Measurements from ENCODE around the gene NR5A2. TPM values are rescaled to one million over a fixed set of nuclear protein-coding genes. Genes with fewer than 3 reads are reported as not detected.

Gene NR5A2
- polyA plus RNA-seq, 1 donor (not counting 4 experiments of a cell fraction or from before 2014, with no cell fraction given): 0.05 TPM

- no peaks in the 10 kb centered on the region for H4K20me1 ChIP-seq (ENCODE audit: control insufficient read depth, extremely low read depth, insufficient read depth, low read length)
- FAIRE-seq (no peak), DNase-seq (ENCODE audit: low read depth, low spot score) (no peak)
- H3K79me2 ChIP-seq (ENCODE audit: control insufficient read depth, insufficient read depth, low read length): no peaks in the 10 kb centered on the region
- H3K4me2 ChIP-seq (ENCODE audit: control insufficient read depth, extremely low read depth, insufficient read depth, low read depth, low read length): no peak overlapping the region
- no peaks in the 10 kb centered on the region for H3K9me3 ChIP-seq (ENCODE audit: control insufficient read depth, low read depth, low read length)
- H3K4me3 ChIP-seq (ENCODE audit: control insufficient read depth in 2 of 3, extremely low read depth in 1 of 3, insufficient read depth in 2 of 3, low read depth in 1 of 3, low read length in 3 of 3): no peak overlapping the region
- TF ChIP-seq CTCF (optimal IDR thresholded peaks at IDR 0.05 in 1 of 3, IDR thresholded peaks at IDR 0.05 in 1 of 3, conservative IDR thresholded peaks at IDR 0.05 in 1 of 3; ENCODE audit: extremely low read depth in 1 of 3, insufficient read depth in 2 of 3, low read length in 3 of 3) (no peak), EZH2 (IDR thresholded peaks at IDR 0.05; ENCODE audit: low read length) (no peak)
- H2AFZ ChIP-seq (ENCODE audit: control insufficient read depth, low read length): no peak overlapping the region
- H3K9ac ChIP-seq (ENCODE audit: control insufficient read depth, extremely low read depth, insufficient read depth, low read length): no peak overlapping the region
- H3K27ac ChIP-seq (ENCODE audit: control insufficient read depth, insufficient read depth, low read length): no peak overlapping the region
- peaks cover 4% of the 10 kb centered on the region for H3K4me1 ChIP-seq (ENCODE audit: control insufficient read depth, extremely low read depth, insufficient read depth, low read length)
- H3K27me3 ChIP-seq (ENCODE audit: control insufficient read depth, extremely low read depth, insufficient read depth, low read length): no peaks in the 10 kb centered on the region
- dilution Hi-C loops (cut with MboI; ENCODE audit: extremely low pct_ligation_motif_present, low sequenced_read_pairs): no loop called here
- H3K9me1 ChIP-seq (ENCODE audit: control insufficient read depth, extremely low read depth, insufficient read depth, low read length): no peaks in the 10 kb centered on the region
- no peaks in the 10 kb centered on the region for H3K36me3 ChIP-seq (ENCODE audit: control insufficient read depth in 2 of 2, extremely low read depth in 1 of 2, insufficient read depth in 2 of 2, low read length in 2 of 2)
Observed at GRCh38 chr1:200099040-200099439, 71.5 kb downstream of the NR5A2 start.

DNA sequence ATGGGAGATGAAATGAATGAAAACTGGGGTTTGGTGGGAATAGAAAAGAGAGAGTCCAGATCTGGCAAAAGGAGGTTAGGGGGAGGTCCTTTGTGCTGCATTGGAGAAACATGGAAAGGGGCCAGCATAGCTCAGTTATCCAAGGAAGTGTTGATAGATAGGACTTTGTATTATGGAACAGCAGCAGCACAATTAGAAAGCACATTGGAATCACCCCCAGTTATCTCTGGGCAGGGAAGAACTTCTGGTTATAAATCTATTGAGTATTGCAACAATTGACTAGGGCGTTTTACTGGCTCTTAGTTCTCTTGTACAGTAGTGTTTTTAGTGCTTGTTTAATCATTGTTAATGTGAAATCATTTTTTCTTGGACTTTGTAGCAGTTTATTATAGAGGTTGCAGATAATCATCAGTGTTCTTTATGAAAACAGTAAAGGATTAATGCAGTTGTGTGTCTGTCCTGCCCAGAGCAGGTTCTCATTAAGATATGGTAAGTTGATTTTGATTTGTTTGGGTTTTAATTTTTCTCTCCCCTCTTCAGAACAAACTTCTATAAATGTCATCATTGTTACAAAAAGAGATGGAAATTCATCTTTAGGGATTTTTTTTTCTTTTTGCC lies 76.6 kb downstream of the NR5A2 start:
- TF ChIP-seq EZH2 (IDR thresholded peaks at IDR 0.05; ENCODE audit: low read length): no peak
- TF ChIP-seq CTCF (optimal IDR thresholded peaks at IDR 0.05 in 1 of 3, IDR thresholded peaks at IDR 0.05 in 1 of 3, conservative IDR thresholded peaks at IDR 0.05 in 1 of 3; ENCODE audit: extremely low read depth in 1 of 3, insufficient read depth in 2 of 3, low read length in 3 of 3): no peak
- Histone ChIP-seq H3K9ac (ENCODE audit: control insufficient read depth, extremely low read depth, insufficient read depth, low read length) (no peak overlapping the region), H4K20me1 (ENCODE audit: control insufficient read depth, extremely low read depth, insufficient read depth, low read length) (no peaks in the 10 kb centered on the region), H3K27ac (ENCODE audit: control insufficient read depth, insufficient read depth, low read length) (no peak overlapping the region), H3K4me3 (ENCODE audit: control insufficient read depth in 2 of 3, extremely low read depth in 1 of 3, insufficient read depth in 2 of 3, low read depth in 1 of 3, low read length in 3 of 3) (no peak overlapping the region), H3K36me3 (ENCODE audit: control insufficient read depth in 2 of 2, extremely low read depth in 1 of 2, insufficient read depth in 2 of 2, low read length in 2 of 2) (no peaks in the 10 kb centered on the region), H3K4me1 (ENCODE audit: control insufficient read depth, extremely low read depth, insufficient read depth, low read length) (peaks cover 5% of the 10 kb centered on the region), H3K79me2 (ENCODE audit: control insufficient read depth, insufficient read depth, low read length) (no peaks in the 10 kb centered on the region), H3K9me3 (ENCODE audit: control insufficient read depth, low read depth, low read length) (no peaks in the 10 kb centered on the region), H3K4me2 (ENCODE audit: control insufficient read depth, extremely low read depth, insufficient read depth, low read depth, low read length) (no peak overlapping the region), H3K27me3 (ENCODE audit: control insufficient read depth, extremely low read depth, insufficient read depth, low read length) (no peaks in the 10 kb centered on the region), H2AFZ (ENCODE audit: control insufficient read depth, low read length) (no peak overlapping the region), H3K9me1 (ENCODE audit: control insufficient read depth, extremely low read depth, insufficient read depth, low read length) (no peaks in the 10 kb centered on the region)
- dilution Hi-C loops (cut with MboI; ENCODE audit: extremely low pct_ligation_motif_present, low sequenced_read_pairs): no loop called here
- FAIRE-seq: no peak
- no peak for DNase-seq (ENCODE audit: low read depth, low spot score)

Measured in keratinocyte (primary cell).